SK-N-SH (cell line): Measurements from ENCODE around the gene USP9Y. TPM values are rescaled to one million over a fixed set of nuclear protein-coding genes. Genes with fewer than 3 reads are reported as not detected.

Experiments
- CTCF ChIA-PET: fragments of 300-600, 350-600 bp; formaldehyde crosslinking; extraction: SDS; loops from one replicate; lab custom pipeline; 2021; lab: Yijun Ruan, JAX
- POLR2A ChIA-PET: fragments of 350-600 bp; sonication (Branson Sonifier 250); formaldehyde crosslinking; extraction: SDS; loops from one replicate; lab custom pipeline; 2020; ENCODE audit warnings: antibody characterized with exemption, inconsistent platforms; lab: Yijun Ruan, JAX
- DNase-seq: peaks from one replicate; pipeline ENCODE4 v3.0.0; 2012
- H2AFZ ChIP-seq: fragments of 200-600 bp; sonication (generic); 2 replicates; pipeline ENCODE4 v1.8.1; 2016; ENCODE audit warnings: antibody characterized with exemption, mild to moderate bottlenecking, low read depth
- H3F3A ChIP-seq: fragments of 200-600 bp; sonication (generic); replicated peaks from 2 replicates; pipeline ENCODE3; 2016; ENCODE audit warnings: antibody characterized with exemption, mild to moderate bottlenecking; ENCODE audit not compliant: insufficient read depth
- H3K27ac ChIP-seq, 2 experiments: fragments of 200-500 bp in 1 of 2; fragments of 200-600 bp in 1 of 2; sonication (Bioruptor generic) in 1 of 2; sonication (generic), shearing (Covaris generic) in 1 of 2; 2 replicates each; pipeline versions ENCODE4 v1.5.1 to v1.6.1; 2014 to 2016; ENCODE audit warnings: low read depth in 2 of 2, inconsistent platforms in 1 of 2, low read length in 1 of 2, mild to moderate bottlenecking in 1 of 2, mixed read lengths in 1 of 2
- H3K27me3 ChIP-seq: fragments of 200-600 bp; sonication (generic), shearing (Covaris generic); 2 replicates; pipeline ENCODE4 v1.6.1; 2016; ENCODE audit warnings: mixed run types; ENCODE audit not compliant: insufficient read depth
- H3K36me3 ChIP-seq, 2 experiments: fragments of 200-500 bp in 1 of 2; fragments of 200-600 bp in 1 of 2; sonication (Bioruptor generic) in 1 of 2; sonication (generic) in 1 of 2; replicated peaks in 1 of 2; 2 replicates each; pipeline versions ENCODE3 to v1.5.1; 2014 to 2016; ENCODE audit warnings: low read length in 1 of 2, mild to moderate bottlenecking in 1 of 2; ENCODE audit not compliant: insufficient read depth in 2 of 2, control insufficient read depth in 1 of 2
- H3K4me1 ChIP-seq, 2 experiments: fragments of 200-500 bp in 1 of 2; fragments of 200-600 bp in 1 of 2; sonication (Bioruptor generic) in 1 of 2; sonication (generic), shearing (Covaris generic) in 1 of 2; 2 replicates each; pipeline versions ENCODE4 v1.5.1 to v1.6.1; 2014 to 2016; ENCODE audit warnings: low read depth in 1 of 2, low read length in 1 of 2, mixed run types in 1 of 2; ENCODE audit not compliant: insufficient read depth in 2 of 2, control insufficient read depth in 1 of 2
- H3K4me2 ChIP-seq: fragments of 200-600 bp; sonication (generic), shearing (Covaris generic); 2 replicates; pipeline ENCODE4 v1.6.1; 2017; ENCODE audit warnings: mixed run types
- H3K4me3 ChIP-seq, 2 experiments: fragments of 200-500 bp in 1 of 2; fragments of 200-600 bp in 1 of 2; sonication (Bioruptor generic) in 1 of 2; sonication (generic), shearing (Covaris generic) in 1 of 2; 2 replicates each; pipeline versions ENCODE4 v1.5.1 to v1.8.1; 2014 to 2016; ENCODE audit warnings: low read depth in 2 of 2, inconsistent platforms in 1 of 2, low read length in 1 of 2, mild to moderate bottlenecking in 1 of 2, mixed read lengths in 1 of 2, moderate library complexity in 1 of 2
- H3K79me2 ChIP-seq: fragments of 200-600 bp; sonication (generic); 2 replicates; pipeline ENCODE4 v1.8.1; 2017; ENCODE audit warnings: mild to moderate bottlenecking; ENCODE audit not compliant: insufficient read depth
- H3K9ac ChIP-seq: fragments of 200-600 bp; sonication (generic); 2 replicates; pipeline ENCODE4 v1.6.1; 2017; ENCODE audit warnings: mixed run types
- H3K9me2 ChIP-seq: fragments of 200-600 bp; sonication (generic); 2 replicates; pipeline ENCODE4 v1.6.1; 2017; ENCODE audit warnings: mixed run types
- H3K9me3 ChIP-seq: fragments of 200-600 bp; sonication (generic); 2 replicates; pipeline ENCODE4 v1.6.1; 2017; ENCODE audit warnings: mixed run types, mild to moderate bottlenecking, moderate library complexity
- H4K20me1 ChIP-seq: fragments of 200-600 bp; sonication (generic); 2 replicates; pipeline ENCODE4 v1.6.1; 2017; ENCODE audit warnings: mild to moderate bottlenecking, mixed run types; ENCODE audit not compliant: insufficient read depth
- EP300 ChIP-seq, 2 experiments: IDR thresholded peaks; 2 replicates each; pipeline versions ENCODE4 v1.4.0 to v1.6.1; 2012; ENCODE audit warnings: borderline replicate concordance in 1 of 2, low read depth in 1 of 2, low read length in 1 of 2
- FOSL2 ChIP-seq: IDR thresholded peaks from 2 replicates; pipeline ENCODE4 v1.4.0; 2012; ENCODE audit warnings: low read depth, mild to moderate bottlenecking, moderate library complexity, borderline replicate concordance
- FOXM1 ChIP-seq: IDR thresholded peaks from 2 replicates; pipeline ENCODE4 v1.4.0; 2012; ENCODE audit warnings: low read depth, mild to moderate bottlenecking
- GABPA ChIP-seq: IDR thresholded peaks from 2 replicates; pipeline ENCODE4 v1.4.0; 2012; ENCODE audit warnings: low read depth, mild to moderate bottlenecking
- JUND ChIP-seq: IDR thresholded peaks from 2 replicates; pipeline ENCODE4 v1.4.0; 2012
- MEF2A ChIP-seq: IDR thresholded peaks from 2 replicates; pipeline ENCODE4 v1.4.0; 2012; ENCODE audit warnings: low read depth, borderline replicate concordance
- MXI1 ChIP-seq: IDR thresholded peaks from 2 replicates; pipeline ENCODE4 v1.6.1; 2012; ENCODE audit warnings: mild to moderate bottlenecking, low read depth, low read length, improper control_type of control experiment
- NFIC ChIP-seq: IDR thresholded peaks from 2 replicates; pipeline ENCODE4 v1.4.0; 2012; ENCODE audit warnings: borderline replicate concordance
- NRF1 ChIP-seq: IDR thresholded peaks from 2 replicates; pipeline ENCODE4 v1.6.1; 2012; ENCODE audit warnings: low read depth, mild to moderate bottlenecking, low read length
- POLR2AphosphoS5 ChIP-seq: IDR thresholded peaks from 2 replicates; pipeline ENCODE4 v1.6.1; 2012; ENCODE audit warnings: low read depth, low read length
- RAD21 ChIP-seq: IDR thresholded peaks from 2 replicates; pipeline ENCODE4 v1.6.1; 2012; ENCODE audit warnings: mild to moderate bottlenecking, low read length
- SIN3A ChIP-seq: IDR thresholded peaks from 2 replicates; pipeline ENCODE4 v1.6.1; 2012; ENCODE audit warnings: low read depth, mild to moderate bottlenecking, low read length, moderate library complexity, borderline replicate concordance
- TAF1 ChIP-seq: IDR thresholded peaks from 2 replicates; pipeline ENCODE4 v1.6.1; 2012; ENCODE audit warnings: low read depth, mild to moderate bottlenecking, low read length, moderate library complexity, borderline replicate concordance
- TCF12 ChIP-seq: IDR thresholded peaks from 2 replicates; pipeline ENCODE4 v1.4.0; 2012
- WGBS: methylation state at CpG from one replicate; pipeline ENCODE4 v1.1.6; 2017; ENCODE audit warnings: low lambda C conversion rate; 5-methylcytosine and 5-hydroxymethylcytosine counted together
- polyA plus RNA-seq, 3 experiments: library from polyadenylated mRNA; depleted of rRNA; stranded (reverse); fragments of >200 nt; gene quantifications; 2 replicates each; pipeline ENCODE4 v1.2.3, GENCODE V29; 2012
- TF ChIP-seq, protein P1 (sequence below): IDR thresholded peaks from 2 replicates; pipeline ENCODE4; 2012
- TF ChIP-seq, protein P2 (sequence below): fragments of 200-600 bp; sonication (generic); IDR thresholded peaks from 2 replicates; pipeline ENCODE4 v1.6.1; 2017; ENCODE audit warnings: antibody characterized with exemption, mild to moderate bottlenecking, moderate library complexity
- TF ChIP-seq, protein P3 (sequence below): IDR thresholded peaks from 2 replicates; pipeline ENCODE4 v1.4.0; 2012; ENCODE audit warnings: low read depth

The USP9Y gene
- polyA plus RNA-seq, 1 of the 3 experiments (the other 2 are of a cell fraction): not detected

DNA sequence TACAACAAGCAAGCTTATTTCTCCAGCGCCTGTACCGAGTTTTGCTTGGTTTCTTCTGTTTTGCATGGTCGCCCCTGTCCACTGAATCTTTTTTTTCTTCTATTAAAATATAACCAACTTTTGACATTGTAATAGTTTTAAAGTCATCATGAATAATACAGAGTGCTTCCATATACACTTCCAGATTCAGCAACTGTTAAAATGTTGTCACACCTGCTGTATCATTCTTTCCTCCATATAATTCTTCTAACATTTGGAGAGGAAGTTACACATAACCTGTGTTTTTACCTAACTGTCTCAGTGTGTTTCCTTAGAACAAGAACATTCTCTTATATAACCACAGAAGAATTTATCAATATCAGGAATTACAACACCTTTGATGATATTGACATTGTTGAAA lies 83.5 kb downstream of the USP9Y start:
- H3K4me3 ChIP-seq: no peak overlapping the region
- no peak overlapping the region for H3K9ac ChIP-seq
- H2AFZ ChIP-seq: no peak overlapping the region
- no peak for DNase-seq
- no peaks in the 10 kb centered on the region for H3F3A ChIP-seq
- no peak for TF ChIP-seq NFIC
- no peak for TF ChIP-seq NRF1
- TF ChIP-seq, protein P1, sequence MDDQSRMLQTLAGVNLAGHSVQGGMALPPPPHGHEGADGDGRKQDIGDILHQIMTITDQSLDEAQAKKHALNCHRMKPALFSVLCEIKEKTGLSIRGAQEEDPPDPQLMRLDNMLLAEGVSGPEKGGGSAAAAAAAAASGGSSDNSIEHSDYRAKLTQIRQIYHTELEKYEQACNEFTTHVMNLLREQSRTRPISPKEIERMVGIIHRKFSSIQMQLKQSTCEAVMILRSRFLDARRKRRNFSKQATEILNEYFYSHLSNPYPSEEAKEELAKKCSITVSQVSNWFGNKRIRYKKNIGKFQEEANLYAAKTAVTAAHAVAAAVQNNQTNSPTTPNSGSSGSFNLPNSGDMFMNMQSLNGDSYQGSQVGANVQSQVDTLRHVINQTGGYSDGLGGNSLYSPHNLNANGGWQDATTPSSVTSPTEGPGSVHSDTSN: no peak
- TF ChIP-seq, protein P2, sequence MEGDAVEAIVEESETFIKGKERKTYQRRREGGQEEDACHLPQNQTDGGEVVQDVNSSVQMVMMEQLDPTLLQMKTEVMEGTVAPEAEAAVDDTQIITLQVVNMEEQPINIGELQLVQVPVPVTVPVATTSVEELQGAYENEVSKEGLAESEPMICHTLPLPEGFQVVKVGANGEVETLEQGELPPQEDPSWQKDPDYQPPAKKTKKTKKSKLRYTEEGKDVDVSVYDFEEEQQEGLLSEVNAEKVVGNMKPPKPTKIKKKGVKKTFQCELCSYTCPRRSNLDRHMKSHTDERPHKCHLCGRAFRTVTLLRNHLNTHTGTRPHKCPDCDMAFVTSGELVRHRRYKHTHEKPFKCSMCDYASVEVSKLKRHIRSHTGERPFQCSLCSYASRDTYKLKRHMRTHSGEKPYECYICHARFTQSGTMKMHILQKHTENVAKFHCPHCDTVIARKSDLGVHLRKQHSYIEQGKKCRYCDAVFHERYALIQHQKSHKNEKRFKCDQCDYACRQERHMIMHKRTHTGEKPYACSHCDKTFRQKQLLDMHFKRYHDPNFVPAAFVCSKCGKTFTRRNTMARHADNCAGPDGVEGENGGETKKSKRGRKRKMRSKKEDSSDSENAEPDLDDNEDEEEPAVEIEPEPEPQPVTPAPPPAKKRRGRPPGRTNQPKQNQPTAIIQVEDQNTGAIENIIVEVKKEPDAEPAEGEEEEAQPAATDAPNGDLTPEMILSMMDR: no peak
- TF ChIP-seq, protein P3, sequence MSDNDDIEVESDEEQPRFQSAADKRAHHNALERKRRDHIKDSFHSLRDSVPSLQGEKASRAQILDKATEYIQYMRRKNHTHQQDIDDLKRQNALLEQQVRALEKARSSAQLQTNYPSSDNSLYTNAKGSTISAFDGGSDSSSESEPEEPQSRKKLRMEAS: no peak
- TF ChIP-seq GABPA: no peak
- no peak for TF ChIP-seq TCF12
- no peak for TF ChIP-seq MEF2A
- no peak for TF ChIP-seq SIN3A
- no peak for TF ChIP-seq EP300 (IDR thresholded peaks at IDR 0.05; ENCODE audit: borderline replicate concordance in 1 of 2, low read depth in 1 of 2, low read length in 1 of 2)
- TF ChIP-seq FOXM1: no peak
- TF ChIP-seq RAD21: no peak
- no peak for TF ChIP-seq TAF1
- no peak for TF ChIP-seq POLR2AphosphoS5
- TF ChIP-seq MXI1: no peak
- no peak for TF ChIP-seq FOSL2
- no peaks in the 10 kb centered on the region for H3K79me2 ChIP-seq
- H3K4me2 ChIP-seq: no peak overlapping the region
- POLR2A ChIA-PET: no interaction called here
- H3K36me3 ChIP-seq: no peaks in the 10 kb centered on the region
- CTCF ChIA-PET: no interaction called here
- H3K27me3 ChIP-seq: no peaks in the 10 kb centered on the region
- no peaks in the 10 kb centered on the region for H4K20me1 ChIP-seq
- no peak overlapping the region for H3K27ac ChIP-seq
- no peaks in the 10 kb centered on the region for H3K9me3 ChIP-seq
- no peaks in the 10 kb centered on the region for H3K4me1 ChIP-seq
- H3K9me2 ChIP-seq: no peaks in the 10 kb centered on the region
- WGBS: 100% methylated on average over 1 of the region's 3 CpGs

DNA sequence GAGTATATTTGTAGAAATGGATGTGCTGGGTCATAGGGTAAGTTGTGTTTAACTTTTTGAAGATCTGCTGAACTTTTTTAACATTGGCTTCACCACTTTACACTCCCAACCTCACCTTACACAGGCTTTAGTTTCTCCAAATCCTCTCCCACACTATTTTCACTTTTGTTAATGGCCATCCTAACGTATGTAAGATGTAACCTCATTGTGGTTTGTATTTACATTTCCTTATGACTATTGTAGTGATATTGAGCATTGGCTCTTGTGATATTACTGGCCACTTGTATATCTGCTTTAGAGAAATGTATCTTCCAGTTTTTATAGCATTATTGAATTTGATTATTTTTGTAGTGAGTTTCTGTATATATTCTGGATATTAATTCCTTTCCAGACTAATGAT lies 93.0 kb downstream of the USP9Y start:
- no peak for TF ChIP-seq JUND
- no peaks in the 10 kb centered on the region for H3K79me2 ChIP-seq
- no CpG with 5 or more reads among the region's 1 CpG for WGBS
- H3K4me2 ChIP-seq: no peak overlapping the region
- no peak overlapping the region for H3K4me3 ChIP-seq
- no peak overlapping the region for H2AFZ ChIP-seq
- no peak overlapping the region for H3K27ac ChIP-seq
- ChIA-PET CTCF (no interaction called here), POLR2A (no interaction called here)
- no peaks in the 10 kb centered on the region for H3K9me2 ChIP-seq
- H3K4me1 ChIP-seq: no peaks in the 10 kb centered on the region
- H3K9me3 ChIP-seq: no peaks in the 10 kb centered on the region
- H3K36me3 ChIP-seq: no peaks in the 10 kb centered on the region
- no peak overlapping the region for H3K9ac ChIP-seq
- DNase-seq: no peak
- H4K20me1 ChIP-seq: no peaks in the 10 kb centered on the region
- no peaks in the 10 kb centered on the region for H3F3A ChIP-seq
- no peaks in the 10 kb centered on the region for H3K27me3 ChIP-seq
